Measurements from ENCODE around the gene NR2F1-AS1.

Gene NR2F1-AS1

DNA sequence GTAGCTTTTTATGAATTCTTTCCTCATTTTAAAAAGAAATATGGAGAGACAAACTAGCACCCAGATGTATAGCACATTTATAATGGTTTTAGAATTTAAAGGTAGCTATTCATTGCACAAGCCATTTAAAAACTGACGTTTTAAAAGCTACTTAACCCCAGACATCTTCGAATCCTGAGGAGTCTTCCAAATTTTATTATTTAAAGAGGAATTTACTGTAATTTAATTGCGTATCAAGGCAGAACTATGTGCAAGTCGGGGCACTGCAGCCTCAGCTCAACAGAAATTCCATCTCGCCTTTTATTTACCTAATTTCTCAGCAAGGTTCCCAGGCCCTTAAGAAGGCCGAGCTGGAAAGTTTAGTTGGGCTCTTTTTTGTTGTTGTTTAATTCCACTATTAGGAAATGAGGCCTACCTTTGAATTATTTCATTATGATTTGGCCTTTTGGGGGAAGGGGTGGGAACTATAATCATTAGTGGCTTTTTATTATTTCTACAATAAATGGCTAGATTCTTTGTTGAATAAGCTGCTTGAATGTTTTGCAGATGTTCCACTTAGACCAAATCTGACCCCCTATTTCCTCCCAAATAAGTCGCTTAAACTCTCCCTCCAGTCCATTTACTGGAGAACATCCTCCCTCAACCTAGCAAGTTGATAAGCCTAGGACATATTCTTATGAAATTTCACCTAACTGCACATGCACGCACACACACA lies 22.2 kb upstream of the NR2F1-AS1 start:
- no peak for DNase-seq

- no peak for DNase-seq
Measured at GRCh38 chr5:93602241-93603077, 21.4 kb upstream of the NR2F1-AS1 start.

GRCh38 chr5:93601802-93602155 lies 20.8 kb upstream of the NR2F1-AS1 start:
- no peak for DNase-seq

GRCh38 chr5:93601071-93601801 lies 20.2 kb upstream of the NR2F1-AS1 start:
- no peak for DNase-seq

DNA sequence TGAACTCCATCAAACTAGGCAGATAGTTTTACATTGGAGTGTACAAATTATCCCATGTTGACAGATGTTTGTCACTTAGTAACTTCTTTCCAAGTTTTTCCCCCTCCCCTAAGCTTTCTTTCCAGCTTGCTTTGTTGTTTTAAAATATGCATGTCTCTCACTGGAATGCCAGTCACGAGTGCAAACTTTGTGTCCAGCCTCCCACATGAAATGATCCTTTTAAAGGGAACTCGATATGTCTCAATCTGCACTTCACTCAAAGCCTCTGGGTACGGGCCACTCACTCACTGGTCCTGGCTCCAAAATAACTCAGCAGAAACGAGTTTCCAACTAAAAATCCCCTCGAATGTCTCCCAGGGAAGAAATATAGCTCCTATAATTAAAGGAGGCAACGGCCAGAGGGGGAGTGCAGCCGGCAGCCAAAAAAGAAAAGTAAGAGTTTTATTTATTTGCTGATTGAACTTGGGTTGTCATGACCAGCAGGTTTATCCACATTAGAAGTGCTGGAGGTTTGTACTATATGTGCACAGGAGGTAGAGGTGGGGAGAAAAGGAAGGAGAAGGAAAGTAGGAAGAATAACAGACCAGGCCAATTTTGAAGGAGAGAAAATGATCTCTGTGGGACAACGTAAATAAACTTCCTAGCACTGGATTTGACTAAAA lies 19.5 kb upstream of the NR2F1-AS1 start:
- no peak for DNase-seq

DNA sequence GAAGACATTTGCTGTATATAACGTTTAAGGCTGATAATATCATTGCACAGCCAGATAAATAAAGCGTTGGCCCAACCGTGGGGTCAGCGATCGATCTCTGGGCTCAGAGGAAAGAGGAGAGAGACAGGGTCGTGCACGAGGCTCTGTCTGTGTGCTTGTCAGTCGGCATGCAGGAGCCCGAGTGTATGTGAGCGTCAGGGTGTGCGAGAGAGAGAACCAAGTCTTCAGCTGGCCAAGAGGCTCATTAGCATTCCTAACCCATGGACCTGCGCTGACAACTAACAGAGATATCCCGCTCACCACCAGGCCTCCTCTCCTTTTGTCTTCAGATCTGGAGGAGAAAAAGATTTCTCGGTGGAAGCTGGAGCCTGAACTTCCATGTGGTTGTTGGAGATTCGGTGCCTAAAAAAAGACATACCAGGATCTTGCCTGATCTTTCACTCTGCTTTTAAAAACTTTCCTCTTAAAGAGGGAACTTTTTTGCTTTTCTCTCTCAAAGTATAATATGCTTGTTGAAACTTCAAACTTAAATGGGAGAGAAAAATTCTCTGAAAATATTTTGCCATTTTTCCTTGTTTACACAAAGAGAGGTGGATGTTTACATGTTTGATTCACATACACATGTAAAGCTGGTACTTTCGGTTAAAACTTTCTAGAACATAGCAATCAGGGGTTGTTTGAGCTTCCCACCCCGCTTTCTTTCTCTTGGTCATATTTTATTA lies 18.5 kb upstream of the NR2F1-AS1 start:
- DNase-seq: no peak

DNA sequence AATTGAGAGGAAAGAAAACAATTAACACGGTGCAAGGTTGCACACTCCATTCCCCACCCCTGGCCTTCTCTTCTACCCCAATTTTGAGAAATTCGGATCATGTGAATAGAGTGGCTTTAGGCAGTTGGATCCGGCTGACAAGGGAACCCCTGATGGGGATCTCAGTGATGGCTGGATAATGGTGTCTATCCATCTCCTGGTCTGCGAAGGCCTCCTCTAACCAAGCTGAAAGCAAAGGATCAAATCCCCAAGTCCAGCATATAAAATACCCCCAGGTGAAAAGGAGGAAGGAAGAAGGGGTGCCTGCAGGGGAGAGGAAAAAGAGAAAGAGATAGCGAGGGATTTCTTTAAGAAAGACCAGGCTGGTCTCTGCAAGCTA lies 18.0 kb upstream of the NR2F1-AS1 start:
- DNase-seq: no peak

- no peak for DNase-seq
Measured at GRCh38 chr5:93598091-93599000, 17.3 kb upstream of the NR2F1-AS1 start.

- no peak for DNase-seq
Measured at GRCh38 chr5:93596676-93597490, 15.9 kb upstream of the NR2F1-AS1 start.

DNA sequence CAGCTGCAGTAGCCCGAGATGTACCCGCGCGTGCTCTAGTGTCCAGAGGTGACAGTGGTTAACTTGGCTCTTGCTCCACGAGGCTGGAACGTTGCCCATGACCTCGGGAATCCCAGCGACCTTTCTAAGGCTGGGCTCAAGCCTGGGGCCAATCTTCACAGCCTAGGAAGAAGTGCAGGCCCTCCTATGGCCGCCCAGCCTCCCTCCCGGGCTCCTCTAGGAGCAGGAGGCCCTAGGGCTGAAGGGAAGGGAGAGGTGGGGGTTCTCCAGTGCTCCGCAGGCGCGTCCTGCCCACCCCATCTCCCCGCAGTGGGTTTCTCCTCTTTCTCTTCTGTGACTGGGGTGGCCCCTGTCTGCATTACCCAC lies 15.3 kb upstream of the NR2F1-AS1 start:
- no peak for DNase-seq

- DNase-seq: no peak
Measured at GRCh38 chr5:93595420-93596147, 14.6 kb upstream of the NR2F1-AS1 start.

DNA sequence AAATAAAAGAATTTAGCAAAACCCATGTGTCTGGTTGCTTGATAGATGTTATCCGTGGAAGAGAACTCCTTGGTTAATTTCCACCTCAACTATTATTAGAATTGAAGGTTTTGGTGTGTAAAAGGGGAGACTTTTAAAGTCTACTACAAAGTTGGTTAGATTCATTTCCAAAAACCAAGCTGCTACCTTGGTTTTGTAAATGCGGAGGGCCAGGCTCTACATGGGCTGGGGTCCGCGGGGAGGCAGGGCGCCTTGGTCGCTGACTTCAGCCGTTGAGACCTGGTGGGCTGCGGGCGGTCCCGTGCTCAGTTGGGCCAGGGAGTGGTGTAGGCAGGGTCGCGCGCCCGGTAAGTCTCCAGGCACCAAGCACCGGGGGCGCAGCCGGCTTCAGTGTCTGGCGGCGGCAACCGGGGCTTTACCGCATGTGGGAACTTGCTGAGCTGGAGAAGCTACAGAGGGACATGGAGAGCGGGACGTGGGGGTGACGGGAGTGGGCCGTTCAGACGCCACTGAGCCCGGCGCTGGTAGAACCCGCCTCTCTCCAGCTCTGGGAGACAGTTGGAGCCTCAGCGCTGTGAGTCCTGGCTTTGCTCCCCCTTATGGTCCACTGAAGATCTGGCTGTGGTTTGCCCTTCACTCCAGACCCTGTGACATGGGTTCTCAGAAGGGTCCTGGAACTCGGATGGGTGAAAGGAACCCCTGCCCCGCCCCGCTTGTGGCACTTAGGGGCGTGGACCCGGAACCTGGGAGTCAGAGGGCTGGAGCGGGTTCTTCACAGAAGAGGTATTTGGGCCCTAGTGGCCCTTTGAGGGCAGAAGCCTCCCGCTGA lies 13.8 kb upstream of the NR2F1-AS1 start:
- DNase-seq: no peak

DNA sequence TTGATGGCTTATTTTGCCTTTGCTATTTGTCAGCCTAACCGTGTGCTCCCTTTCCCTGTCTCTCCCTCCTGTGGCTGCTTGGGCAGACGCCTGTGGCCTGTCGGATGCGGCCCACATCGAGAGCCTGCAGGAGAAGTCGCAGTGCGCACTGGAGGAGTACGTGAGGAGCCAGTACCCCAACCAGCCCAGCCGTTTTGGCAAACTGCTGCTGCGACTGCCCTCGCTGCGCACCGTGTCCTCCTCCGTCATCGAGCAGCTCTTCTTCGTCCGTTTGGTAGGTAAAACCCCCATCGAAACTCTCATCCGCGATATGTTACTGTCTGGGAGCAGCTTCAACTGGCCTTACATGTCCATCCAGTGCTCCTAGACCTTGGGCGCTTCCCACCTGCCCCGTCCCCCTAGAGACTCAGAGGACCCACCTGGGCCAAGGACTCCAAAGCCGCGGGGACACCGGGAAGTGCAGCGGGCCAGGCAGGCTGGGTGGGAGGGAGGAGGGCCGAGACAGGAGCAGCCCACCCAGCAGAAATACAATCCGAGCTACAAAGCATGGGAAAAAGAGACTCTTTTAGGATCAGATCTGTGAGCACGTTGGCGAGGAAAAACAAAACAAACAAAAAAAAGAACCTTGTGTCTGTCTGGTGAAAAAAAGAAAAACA lies 12.6 kb upstream of the NR2F1-AS1 start:
- DNase-seq: no peak

- no peak for DNase-seq
Measured at GRCh38 chr5:93592883-93593282, 11.9 kb upstream of the NR2F1-AS1 start.

DNA sequence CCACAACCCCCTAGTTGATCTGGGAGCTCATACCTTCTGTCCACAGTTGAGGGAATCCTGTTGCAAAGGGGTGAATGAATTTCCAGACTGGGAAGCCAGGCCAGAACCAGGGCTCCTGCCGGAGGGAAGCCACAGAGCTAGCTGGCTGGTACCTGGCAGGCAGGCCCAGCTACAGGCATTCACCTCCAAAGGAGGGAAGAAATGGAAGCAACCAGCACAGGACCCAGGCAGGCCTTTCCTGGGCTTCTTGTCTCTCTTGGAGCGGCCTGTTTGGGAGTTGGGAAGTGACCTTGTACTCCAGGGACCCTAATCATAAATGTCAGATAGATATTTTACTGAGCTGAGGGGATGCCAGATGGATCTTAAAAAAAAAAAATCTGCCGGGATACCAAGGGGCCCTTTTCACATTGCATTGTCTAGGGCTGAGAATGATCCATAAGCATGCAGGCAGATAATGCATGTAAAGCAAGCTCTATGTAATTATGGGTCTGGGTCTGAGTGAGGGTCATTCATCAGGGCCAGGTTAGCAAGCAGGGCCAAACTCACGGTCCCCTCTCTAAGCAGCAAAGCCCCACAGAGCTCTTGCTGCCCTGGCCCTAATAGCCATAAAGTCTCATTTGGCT lies 10.4 kb upstream of the NR2F1-AS1 start:
- no peak for DNase-seq

DNA sequence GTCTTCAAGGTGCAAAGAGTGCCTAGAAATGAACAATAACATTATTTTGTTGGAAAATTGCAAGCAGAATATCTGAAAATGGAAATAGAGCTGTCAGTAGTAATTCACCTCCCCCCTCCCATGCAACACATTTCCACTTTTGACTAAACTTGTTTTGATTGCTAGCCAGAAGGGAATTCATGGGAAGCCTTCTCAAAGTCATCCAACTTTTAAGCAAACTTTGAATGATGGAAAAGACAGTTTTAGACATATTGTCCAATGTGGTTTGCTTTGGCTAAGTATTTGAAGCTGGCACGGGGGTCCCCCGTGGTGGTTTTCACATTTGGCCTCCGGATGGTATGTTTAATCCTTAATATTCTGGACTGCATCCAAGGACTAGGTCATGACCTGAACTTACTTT lies 9.5 kb upstream of the NR2F1-AS1 start:
- DNase-seq: no peak

- DNase-seq: no peak
Measured at GRCh38 chr5:93589829-93590215, 8.8 kb upstream of the NR2F1-AS1 start.

Data from T-helper 1 cell (primary cell).